Stromal cell of bone marrow (primary cell): Measurements from ENCODE around the gene SIPA1L2.
"Not testable (repeated sequence)": the region's sequence is repeated elsewhere in the genome, so short reads cannot be mapped to it uniquely, and the experiment has no call there.

Experiments
- DNase-seq: peaks from one replicate; pipeline ENCODE4 v3.0.0-alpha.2; 2012; ENCODE audit warnings: low read depth

The SIPA1L2 gene

DNA sequence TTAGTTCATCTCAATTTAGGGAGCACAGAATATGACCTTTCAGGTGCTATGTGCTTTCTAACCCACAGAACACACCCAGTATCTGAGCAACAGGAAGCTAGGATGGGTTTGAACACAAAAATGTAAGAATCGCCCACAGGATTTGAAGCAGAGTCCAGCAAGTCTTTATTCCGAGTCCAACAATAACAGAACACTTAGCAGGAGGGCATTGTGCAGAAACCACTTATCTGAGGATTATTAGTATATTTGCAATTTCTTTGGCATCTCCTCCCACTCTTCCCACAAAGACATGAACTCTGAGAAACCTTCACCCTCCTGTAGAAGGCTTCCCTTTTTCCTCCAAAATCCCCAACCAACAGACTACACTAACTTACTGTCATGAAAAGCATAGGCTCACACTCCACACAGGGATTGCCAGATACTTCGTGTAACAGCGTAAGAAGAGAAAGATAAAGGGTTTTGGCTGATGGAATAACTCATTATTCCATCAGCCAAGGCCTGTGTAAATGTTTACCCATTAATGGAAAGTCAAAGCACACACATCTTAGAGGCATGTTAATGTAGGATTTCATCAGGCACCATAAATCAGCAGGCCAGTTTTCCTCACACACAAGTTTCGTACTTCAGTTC lies 16.1 kb downstream of the SIPA1L2 start:
- no peak for DNase-seq

DNA sequence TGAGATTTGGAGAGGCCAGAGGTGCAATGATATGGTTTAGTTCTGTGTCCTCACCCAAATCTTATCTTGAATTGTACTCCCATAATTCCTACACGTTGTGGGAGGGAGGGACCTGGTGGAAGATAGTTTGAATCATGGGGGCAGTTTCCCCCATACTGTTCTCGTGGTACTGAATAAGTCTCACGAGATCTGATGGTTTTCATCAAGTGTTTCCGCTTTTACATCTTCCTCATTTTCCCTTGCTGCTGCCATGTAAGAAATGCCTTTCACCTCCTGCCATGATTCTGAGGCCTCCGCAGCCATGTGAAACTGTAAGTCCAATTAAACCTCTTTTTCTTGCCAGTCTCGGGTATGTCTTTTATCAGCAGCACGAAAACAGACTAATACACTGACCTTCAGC lies 17.1 kb downstream of the SIPA1L2 start:
- DNase-seq, result not testable (repeated sequence)

GRCh38 chr1:232611834-232612233 lies 18.1 kb downstream of the SIPA1L2 start:
- no peak for DNase-seq

- not testable (repeated sequence) for DNase-seq
These were observed 18.8 kb downstream of the SIPA1L2 start for GRCh38 chr1:232610902-232611745.

GRCh38 chr1:232610192-232610901 lies 19.6 kb downstream of the SIPA1L2 start:
- DNase-seq, result no peak

GRCh38 chr1:232608427-232608826 lies 21.5 kb downstream of the SIPA1L2 start:
- no peak for DNase-seq

DNA sequence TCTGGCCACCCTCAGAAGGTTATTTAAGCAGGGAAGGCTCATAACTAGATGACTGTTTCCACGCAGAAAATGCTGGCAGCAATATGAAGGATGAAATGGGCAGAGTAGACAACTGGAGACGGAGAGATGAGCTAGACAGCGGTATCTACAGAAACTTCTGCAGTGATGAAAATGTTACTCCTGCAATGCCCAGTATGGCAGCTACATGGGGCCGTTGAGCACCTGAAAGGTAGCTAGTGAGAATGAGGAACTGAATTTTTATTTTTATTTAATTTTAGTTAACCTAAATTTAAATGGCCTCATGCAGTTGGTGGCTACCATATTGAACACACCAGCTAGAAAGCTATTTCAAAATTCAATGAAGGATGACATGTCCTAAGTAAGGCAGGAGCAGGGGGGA lies 27.3 kb downstream of the SIPA1L2 start:
- no peak for DNase-seq

GRCh38 chr1:232600424-232601258 lies 29.3 kb downstream of the SIPA1L2 start:
- no peak for DNase-seq

DNA sequence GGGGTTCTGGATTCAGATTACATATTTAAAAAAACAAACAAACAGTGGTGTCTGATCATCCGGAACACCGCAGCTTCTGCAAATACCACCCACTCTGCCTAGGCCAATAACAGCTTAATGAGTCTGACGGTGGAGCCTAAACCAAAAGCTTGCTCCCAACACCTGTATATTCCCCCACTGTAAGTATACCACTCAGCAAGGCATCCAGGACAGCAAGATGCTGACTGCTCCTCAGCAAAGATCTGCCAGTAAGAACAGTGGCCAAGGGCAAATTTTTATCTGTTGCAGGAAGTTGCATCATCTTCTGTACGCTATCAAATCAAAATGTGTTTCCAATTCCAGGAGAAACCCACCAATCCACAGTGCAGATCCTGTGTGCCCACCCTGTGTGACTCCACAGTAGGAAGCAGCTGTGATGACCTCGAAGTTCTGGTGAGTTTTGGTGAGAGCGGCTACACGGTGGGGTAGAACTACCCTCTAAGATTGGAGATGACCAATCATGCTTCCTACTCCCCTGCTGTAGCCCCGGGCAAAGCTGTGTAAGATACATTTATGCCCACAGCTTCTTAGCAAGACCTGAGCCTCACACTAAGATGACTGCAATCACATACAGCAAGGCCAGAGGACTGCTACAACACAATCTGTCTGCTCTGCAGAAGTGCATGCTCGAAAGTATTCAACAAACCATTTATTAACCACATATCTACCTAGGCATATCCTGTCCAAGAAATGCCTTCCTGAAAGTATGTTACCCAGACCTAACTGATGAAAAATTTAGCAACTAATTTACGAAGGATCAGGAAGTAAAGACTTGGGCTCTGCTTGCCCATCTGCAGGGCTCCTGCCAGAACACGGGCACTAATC lies 30.5 kb downstream of the SIPA1L2 start:
- DNase-seq, result no peak

DNA sequence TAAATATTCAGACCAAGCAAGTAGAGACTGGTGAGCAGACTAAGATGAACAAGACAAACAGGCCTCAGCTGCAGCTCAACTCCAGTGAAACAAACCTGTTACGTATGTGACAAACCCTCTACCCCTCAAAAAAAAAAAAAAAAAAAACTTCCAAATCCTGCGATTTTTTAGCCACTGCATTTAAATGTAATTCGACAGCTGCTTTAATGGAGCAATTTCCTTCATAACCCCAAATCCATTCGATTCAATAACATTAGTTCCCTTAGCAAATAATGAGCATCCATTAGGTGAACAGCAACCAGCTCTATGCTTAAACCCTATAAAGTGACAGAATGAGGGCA lies 31.1 kb downstream of the SIPA1L2 start:
- DNase-seq, result no peak

DNA sequence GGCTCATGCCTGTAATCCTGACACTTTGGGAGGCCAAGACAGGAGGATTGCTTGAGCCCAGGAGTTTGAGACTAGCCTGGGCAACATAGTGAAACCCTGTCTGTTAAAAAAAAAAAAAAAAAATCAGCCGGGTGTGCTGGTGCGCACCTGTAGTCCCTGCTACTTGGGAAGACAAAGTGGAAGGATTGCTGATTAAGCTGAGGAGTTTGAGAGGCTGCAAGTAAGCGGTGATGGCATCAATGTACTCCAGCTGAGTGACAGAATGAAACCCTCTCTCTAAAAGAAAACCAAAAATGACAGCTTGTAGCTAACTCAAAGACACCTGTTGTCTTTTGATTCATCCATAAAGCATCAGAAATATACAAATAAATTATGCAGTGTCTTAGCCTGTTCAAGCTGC lies 31.8 kb downstream of the SIPA1L2 start:
- no peak for DNase-seq

GRCh38 chr1:232597721-232598120 lies 32.2 kb downstream of the SIPA1L2 start:
- DNase-seq, result no peak

- no peak for DNase-seq
These were observed 33.1 kb downstream of the SIPA1L2 start for GRCh38 chr1:232596666-232597303.

- no peak for DNase-seq
These were observed 34.9 kb downstream of the SIPA1L2 start for GRCh38 chr1:232594768-232595698.

DNA sequence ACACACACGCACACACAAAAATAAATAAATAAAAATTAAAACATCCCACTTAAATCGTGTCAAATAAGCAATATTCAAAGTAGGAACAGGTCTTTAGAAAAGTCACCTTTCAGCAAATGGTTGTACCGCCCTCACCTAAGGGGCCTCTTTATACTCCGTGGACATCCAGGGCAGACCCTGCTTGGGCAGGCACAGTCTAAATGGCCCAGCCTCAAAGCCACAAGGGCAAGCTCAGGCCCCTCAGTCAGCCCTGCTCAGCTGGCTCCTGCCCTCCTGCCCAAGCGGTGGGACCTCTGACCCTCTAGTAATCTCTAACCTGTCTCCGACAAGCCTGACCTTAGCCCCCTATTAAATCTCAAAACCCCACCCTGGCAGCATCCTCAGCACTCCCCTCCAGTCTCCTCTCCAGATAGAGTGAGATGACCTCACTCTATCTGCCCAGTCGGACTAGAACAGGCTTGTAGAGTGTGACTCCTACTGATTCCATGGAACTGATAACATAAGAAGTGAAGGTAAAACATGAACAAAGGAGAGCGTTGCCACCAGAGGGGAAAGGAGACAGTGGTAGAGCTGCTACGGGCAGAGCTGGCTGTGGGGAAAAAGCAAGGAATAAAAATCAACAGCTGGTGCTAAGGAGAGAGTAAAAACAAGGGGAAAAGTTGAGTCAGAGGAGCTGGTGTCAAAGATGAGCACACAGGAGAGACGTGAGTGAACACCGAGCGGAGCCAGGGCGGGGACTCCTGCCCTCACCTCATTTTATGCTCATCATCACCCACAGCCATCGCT lies 36.0 kb downstream of the SIPA1L2 start:
- no peak for DNase-seq

DNA sequence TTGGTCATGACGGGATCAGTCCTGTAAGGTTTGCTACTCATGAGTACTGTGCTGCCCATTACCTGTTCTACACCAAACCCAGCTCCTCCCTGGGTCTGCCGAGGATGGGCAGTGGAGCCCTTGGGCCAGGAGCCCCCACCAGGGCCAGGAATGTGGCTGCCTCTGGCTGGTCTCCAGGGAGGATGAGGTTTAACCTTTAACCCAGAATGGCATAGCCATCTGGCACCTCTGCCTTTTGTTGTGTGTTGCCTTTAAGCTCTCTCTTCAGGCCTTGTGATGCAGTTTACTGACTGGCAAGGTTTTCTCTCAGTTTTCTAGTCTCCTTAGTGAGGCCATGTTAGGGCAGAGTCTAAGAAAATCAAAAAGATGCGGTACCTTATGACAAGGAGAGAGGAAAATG lies 38.6 kb downstream of the SIPA1L2 start:
- no peak for DNase-seq

GRCh38 chr1:232590744-232591082 lies 39.2 kb downstream of the SIPA1L2 start:
- DNase-seq, result no peak

DNA sequence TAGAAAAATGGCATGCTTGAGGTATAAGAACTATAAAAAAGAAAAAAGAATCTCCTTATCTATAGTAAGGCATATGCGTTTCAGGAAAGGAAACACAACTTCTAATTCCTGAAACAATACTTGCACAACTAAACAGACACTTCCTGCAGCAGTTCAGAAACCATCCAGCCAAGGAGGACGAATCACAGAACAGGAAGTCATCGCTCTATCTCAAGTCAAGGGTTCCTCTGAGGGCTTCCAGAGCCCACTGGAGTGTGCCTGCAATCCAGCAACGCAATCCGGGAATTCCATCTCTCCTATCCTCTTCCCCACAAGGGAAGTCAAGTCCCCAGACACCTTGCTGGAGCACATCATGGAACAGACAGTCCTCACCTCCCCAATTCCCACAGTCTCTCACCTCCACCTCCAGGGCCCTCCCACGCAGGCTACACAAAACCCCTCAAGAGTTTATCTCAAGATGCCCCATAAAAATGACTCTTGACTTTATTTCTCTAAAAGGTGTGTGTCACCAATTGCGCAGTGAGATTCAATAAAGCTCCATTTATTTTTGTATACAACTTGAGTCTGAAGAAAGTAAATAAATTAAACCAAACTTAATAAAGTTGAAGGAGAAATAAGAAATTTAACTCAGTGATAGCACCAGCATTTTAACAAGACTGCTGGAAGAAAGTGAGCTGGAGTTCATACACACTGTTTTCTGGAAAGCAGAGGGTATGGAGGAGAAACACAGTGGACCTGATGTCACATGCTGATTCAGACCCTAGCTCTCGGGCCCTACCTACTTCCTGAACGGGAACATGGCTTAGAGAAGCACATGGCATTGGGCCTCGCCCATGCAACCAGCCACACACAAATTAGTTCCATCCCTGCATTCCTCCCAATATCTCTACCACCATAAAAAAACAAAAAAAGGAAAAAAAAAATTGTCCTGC lies 39.9 kb downstream of the SIPA1L2 start:
- no peak for DNase-seq
